Osteoblast (primary cell): ENCODE measurements around the gene ARHGAP10. TPM values are rescaled to one million over a fixed set of nuclear protein-coding genes. Genes with fewer than 3 reads are reported as not detected.

ENCODE experiments used
- DNase-seq: peaks from one replicate; pipeline ENCODE4 v3.0.0; 2011; ENCODE audit warnings: low spot score, mixed read lengths; ENCODE audit not compliant: insufficient read length; ENCODE audit errors: missing footprints
- H2AFZ ChIP-seq: 2 replicates; pipeline ENCODE4 v1.6.0; 2011; ENCODE audit warnings: mild to moderate bottlenecking, low read length
- H3K27ac ChIP-seq: 2 replicates; pipeline ENCODE4 v1.5.1; 2011; ENCODE audit warnings: mild to moderate bottlenecking, low read depth, low read length, moderate library complexity
- H3K27me3 ChIP-seq: 2 replicates; pipeline ENCODE4 v1.6.0; 2012; ENCODE audit warnings: mild to moderate bottlenecking, control low read depth, inconsistent platforms, low read length, moderate library complexity; ENCODE audit not compliant: insufficient read depth
- H3K36me3 ChIP-seq: 2 replicates; pipeline ENCODE4 v1.5.1; 2011; ENCODE audit warnings: mild to moderate bottlenecking, low read length, control low read depth, moderate library complexity; ENCODE audit not compliant: insufficient read depth
- H3K4me1 ChIP-seq: 2 replicates; pipeline ENCODE4 v1.5.1; 2011; ENCODE audit warnings: mild to moderate bottlenecking, low read length, control low read depth, moderate library complexity; ENCODE audit not compliant: insufficient read depth
- H3K4me2 ChIP-seq: 2 replicates; pipeline ENCODE4 v1.6.0; 2011; ENCODE audit warnings: mild to moderate bottlenecking, low read length; ENCODE audit not compliant: insufficient read depth
- H3K4me3 ChIP-seq: fragments of 200-600 bp; sonication (generic); 3 replicates; pipeline ENCODE4 v1.5.1; 2012; ENCODE audit warnings: mild to moderate bottlenecking, low read length, inconsistent platforms; ENCODE audit not compliant: insufficient read depth
- H3K79me2 ChIP-seq: 2 replicates; pipeline ENCODE4 v1.6.0; 2012; ENCODE audit warnings: mild to moderate bottlenecking, low read length, control low read depth, inconsistent platforms; ENCODE audit not compliant: insufficient read depth
- H3K9me3 ChIP-seq: 2 replicates; pipeline ENCODE4 v1.5.1; 2011; ENCODE audit warnings: low read depth, low read length, control low read depth
- H4K20me1 ChIP-seq: 2 replicates; pipeline ENCODE4 v1.6.0; 2012; ENCODE audit warnings: mild to moderate bottlenecking, low read length, control low read depth; ENCODE audit not compliant: insufficient read depth
- total RNA-seq: library from RNA; depleted of rRNA; stranded (reverse); fragments of >200 nt; gene quantifications from 2 replicates; pipeline ENCODE4 v1.2.3, GENCODE V29; 2012
- TF ChIP-seq, protein P1 (sequence below): IDR thresholded peaks from 2 replicates; pipeline ENCODE4 v1.5.1; 2011; ENCODE audit warnings: mild to moderate bottlenecking, low read depth, low read length, moderate library complexity; ENCODE audit errors: extremely low read depth

The ARHGAP10 gene
- total RNA-seq, 1 donor, result 31.5 TPM

DNA sequence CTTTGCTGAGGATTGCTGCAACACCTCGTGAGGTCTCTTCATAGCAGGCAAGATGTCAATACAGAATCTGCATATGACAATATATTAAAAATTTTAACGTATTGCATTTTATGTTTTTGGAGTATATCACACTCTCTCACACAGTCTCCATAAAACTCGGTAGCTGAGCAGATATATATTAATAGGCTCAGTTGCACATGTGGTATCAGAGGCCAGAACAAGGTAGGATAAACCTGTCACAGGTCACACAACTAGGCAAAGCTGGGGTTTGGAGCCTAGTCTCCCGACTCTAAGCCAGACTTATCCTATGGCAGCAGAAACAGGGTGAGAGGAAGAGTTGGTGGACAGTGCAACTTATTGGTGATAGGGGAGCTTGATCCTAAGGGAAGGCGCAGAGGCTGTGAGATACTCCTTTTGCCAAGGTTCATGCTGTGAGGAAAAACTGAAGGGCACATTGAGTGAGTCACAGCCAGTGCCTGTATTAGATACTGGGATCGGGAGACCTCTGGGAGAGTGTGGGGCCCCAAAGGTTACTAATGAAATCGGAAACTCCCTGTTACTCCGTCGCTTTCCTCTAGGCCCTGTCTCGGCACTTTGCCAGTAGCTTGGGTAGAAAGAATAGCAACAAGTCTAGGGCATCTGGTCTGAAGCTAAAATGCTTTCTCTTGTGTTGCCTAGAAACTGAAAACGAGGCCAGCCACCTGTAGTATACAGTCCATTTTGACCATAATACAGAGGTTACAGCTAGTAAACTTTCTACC, 195.7 kb downstream of the ARHGAP10 start:
- Histone ChIP-seq H2AFZ (no peak overlapping the region), H3K4me3 (no peak overlapping the region), H3K9me3 (no peaks in the 10 kb centered on the region), H3K4me1 (peaks cover 7% of the 10 kb centered on the region), H3K36me3 (no peaks in the 10 kb centered on the region), H3K27ac (no peak overlapping the region), H3K27me3 (no peaks in the 10 kb centered on the region), H3K79me2 (no peaks in the 10 kb centered on the region), H4K20me1 (no peaks in the 10 kb centered on the region), H3K4me2 (no peak overlapping the region)
- DNase-seq, result no peak
- TF ChIP-seq, protein P1, sequence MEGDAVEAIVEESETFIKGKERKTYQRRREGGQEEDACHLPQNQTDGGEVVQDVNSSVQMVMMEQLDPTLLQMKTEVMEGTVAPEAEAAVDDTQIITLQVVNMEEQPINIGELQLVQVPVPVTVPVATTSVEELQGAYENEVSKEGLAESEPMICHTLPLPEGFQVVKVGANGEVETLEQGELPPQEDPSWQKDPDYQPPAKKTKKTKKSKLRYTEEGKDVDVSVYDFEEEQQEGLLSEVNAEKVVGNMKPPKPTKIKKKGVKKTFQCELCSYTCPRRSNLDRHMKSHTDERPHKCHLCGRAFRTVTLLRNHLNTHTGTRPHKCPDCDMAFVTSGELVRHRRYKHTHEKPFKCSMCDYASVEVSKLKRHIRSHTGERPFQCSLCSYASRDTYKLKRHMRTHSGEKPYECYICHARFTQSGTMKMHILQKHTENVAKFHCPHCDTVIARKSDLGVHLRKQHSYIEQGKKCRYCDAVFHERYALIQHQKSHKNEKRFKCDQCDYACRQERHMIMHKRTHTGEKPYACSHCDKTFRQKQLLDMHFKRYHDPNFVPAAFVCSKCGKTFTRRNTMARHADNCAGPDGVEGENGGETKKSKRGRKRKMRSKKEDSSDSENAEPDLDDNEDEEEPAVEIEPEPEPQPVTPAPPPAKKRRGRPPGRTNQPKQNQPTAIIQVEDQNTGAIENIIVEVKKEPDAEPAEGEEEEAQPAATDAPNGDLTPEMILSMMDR, result no peak

DNA sequence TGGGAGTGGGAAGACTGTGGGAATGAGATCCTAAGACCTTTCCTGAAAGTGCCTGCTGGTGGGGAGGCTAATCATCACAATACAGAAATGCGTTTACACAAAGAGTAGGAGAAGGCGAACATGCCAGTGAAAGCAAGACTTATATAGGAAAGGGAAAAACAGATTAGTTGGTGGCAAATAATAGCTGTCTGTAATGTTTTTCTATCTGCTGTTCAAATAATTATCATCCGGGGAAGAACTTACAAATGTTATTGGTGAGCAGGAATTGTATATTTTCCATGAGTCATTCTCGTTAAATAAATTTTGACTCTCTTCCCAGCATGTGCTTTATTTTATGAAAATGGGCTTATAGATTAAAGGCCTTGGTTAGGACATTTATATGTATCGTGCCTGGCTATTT, 196.5 kb downstream of the ARHGAP10 start:
- no peak overlapping the region for H3K4me3 ChIP-seq
- TF ChIP-seq, protein P1, result no peak
- H3K36me3 ChIP-seq, result peaks cover 3% of the 10 kb centered on the region
- no peaks in the 10 kb centered on the region for H3K9me3 ChIP-seq
- no peak overlapping the region for H3K4me2 ChIP-seq
- no peaks in the 10 kb centered on the region for H4K20me1 ChIP-seq
- peaks cover 7% of the 10 kb centered on the region for H3K4me1 ChIP-seq
- H3K27ac ChIP-seq, result no peak overlapping the region
- peak; percentile 59 for DNase-seq
- no peak overlapping the region for H2AFZ ChIP-seq
- H3K79me2 ChIP-seq, result no peaks in the 10 kb centered on the region
- H3K27me3 ChIP-seq, result no peaks in the 10 kb centered on the region

DNA sequence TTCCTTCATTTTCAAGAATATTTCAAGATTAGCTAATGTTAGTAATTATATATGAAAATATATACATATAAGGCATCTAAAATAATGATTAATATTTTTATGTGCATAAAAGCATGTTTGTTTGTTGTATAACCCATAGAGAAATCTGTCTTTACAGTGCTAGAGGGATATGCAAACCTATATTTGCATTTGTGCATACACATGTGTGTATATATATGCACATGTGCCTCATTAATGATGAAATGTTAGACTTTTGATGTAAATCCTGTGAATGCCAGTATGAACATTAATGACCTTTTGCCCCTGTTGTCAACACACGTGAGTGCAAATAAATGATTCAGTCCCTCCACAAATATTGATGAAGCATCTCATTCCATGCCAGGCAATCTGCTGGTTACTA, 197.9 kb downstream of the ARHGAP10 start:
- H3K4me2 ChIP-seq, result no peak overlapping the region
- H3K36me3 ChIP-seq, result peaks cover 3% of the 10 kb centered on the region
- TF ChIP-seq, protein P1, result no peak
- no peaks in the 10 kb centered on the region for H4K20me1 ChIP-seq
- H3K27ac ChIP-seq, result no peak overlapping the region
- no peak overlapping the region for H3K4me3 ChIP-seq
- H3K9me3 ChIP-seq, result no peaks in the 10 kb centered on the region
- DNase-seq, result no peak
- H3K27me3 ChIP-seq, result no peaks in the 10 kb centered on the region
- H3K79me2 ChIP-seq, result no peaks in the 10 kb centered on the region
- no peak overlapping the region for H2AFZ ChIP-seq
- H3K4me1 ChIP-seq, result peaks cover 7% of the 10 kb centered on the region

DNA sequence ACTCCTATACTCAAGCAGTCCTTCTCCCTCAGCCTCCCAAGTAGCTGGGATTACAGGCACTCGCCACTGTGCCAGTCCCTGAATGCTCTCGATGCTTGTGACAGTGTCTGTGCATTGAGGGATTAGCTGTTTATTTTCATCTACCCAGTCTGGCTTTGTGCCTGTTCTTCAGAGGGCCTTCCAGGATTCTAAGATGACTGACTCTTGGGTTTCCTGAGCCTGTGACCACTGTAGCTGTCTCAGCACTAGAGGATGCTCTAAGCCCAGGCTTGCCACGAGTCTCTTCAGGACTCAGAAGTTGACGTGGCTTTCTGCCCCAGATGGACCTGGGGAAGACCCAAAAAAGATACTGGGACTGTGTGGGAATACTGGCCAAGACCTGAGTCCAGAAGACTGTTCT, 201.4 kb downstream of the ARHGAP10 start:
- Histone ChIP-seq H2AFZ (no peak overlapping the region), H3K27ac (no peak overlapping the region), H3K9me3 (no peaks in the 10 kb centered on the region), H3K4me3 (no peak overlapping the region), H3K79me2 (no peaks in the 10 kb centered on the region), H3K36me3 (peaks cover 3% of the 10 kb centered on the region), H3K27me3 (no peaks in the 10 kb centered on the region), H3K4me1 (peaks cover under 1% of the 10 kb centered on the region), H4K20me1 (no peaks in the 10 kb centered on the region), H3K4me2 (no peak overlapping the region)
- TF ChIP-seq, protein P1, result peak; percentile 33
- DNase-seq, result no peak
